BJ (cell line): ENCODE data around the gene SPTBN5. TPM values are rescaled to one million over a fixed set of nuclear protein-coding genes. Genes with fewer than 3 reads are reported as not detected.

ENCODE experiments used
- CTCF ChIA-PET: fragments of 350-600 bp; formaldehyde crosslinking; extraction: SDS; loops from one replicate; lab custom pipeline; 2021; ENCODE audit warnings: antibody characterized with exemption, inconsistent platforms; lab: Yijun Ruan, JAX
- POLR2A ChIA-PET: fragments of 300-600 bp; sonication (Branson Sonifier 250); formaldehyde crosslinking; extraction: SDS; loops from one replicate; lab custom pipeline; 2021; ENCODE audit warnings: antibody characterized with exemption; lab: Charles Lee
- DNase-seq: peaks from one replicate; pipeline ENCODE4 v3.0.0-alpha.2; 2011; ENCODE audit warnings: low read depth
- H3K27me3 ChIP-seq: 2 replicates; pipeline ENCODE4 v1.6.0; 2011; ENCODE audit warnings: low read length; ENCODE audit not compliant: control insufficient read depth, insufficient read depth
- H3K36me3 ChIP-seq: 2 replicates; pipeline ENCODE4 v1.5.1; 2011; ENCODE audit warnings: low read length; ENCODE audit not compliant: control insufficient read depth, insufficient read depth
- H3K4me3 ChIP-seq: 2 replicates; pipeline ENCODE4 v1.5.1; 2011; ENCODE audit warnings: low read depth, mild to moderate bottlenecking, control low read depth, low read length
- polyA plus RNA-seq: library from polyadenylated mRNA; depleted of rRNA; stranded (reverse); fragments of >200 nt; gene quantifications from 2 replicates; pipeline ENCODE4 v1.2.3, GENCODE V29; 2011
- TF ChIP-seq, protein P1 (sequence below): IDR thresholded peaks from 2 replicates; pipeline ENCODE4 v1.5.1; 2011; ENCODE audit warnings: low read depth, mild to moderate bottlenecking, control low read depth, inconsistent platforms, low read length, moderate library complexity; ENCODE audit not compliant: insufficient read depth

SPTBN5 gene
- polyA plus RNA-seq, 1 experiment, result 0.04 TPM

GRCh38 chr15:41866872-41867579, 26.8 kb downstream of the SPTBN5 start:
- ChIA-PET CTCF (no interaction called here), POLR2A (interaction anchor here (0.6 kb wide), 1 partner anchor 14 kb away, joined by 9 read pairs; no protein-coding TSS in a partner anchor)

DNA sequence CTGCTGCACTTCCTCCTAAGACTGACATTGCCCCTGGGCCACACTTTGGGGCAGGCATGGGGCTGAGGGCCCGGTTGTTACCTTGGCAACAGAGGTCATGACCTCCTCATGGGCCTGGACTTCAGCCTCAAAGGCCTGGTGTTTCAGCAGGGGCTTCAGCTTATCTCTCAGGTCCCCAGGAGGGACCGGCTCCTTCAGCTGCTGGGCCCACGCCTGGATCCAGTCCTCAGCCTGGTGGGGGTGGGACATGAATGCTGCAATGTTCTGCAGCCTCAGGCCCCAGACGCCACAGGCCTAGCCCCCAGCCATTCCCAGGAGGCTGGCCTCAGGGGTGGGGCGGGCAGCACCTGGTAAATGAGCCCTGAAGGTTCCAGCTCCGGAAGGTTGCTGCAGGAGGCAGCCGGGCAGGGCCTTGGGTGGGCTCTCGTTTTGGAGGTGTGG, 27.6 kb downstream of the SPTBN5 start:
- ChIA-PET POLR2A (no interaction called here), CTCF (no interaction called here)
- Histone ChIP-seq H3K27me3 (peaks cover 15% of the 10 kb centered on the region), H3K4me3 (no peak overlapping the region), H3K36me3 (no peaks in the 10 kb centered on the region)
- DNase-seq, result no peak
- TF ChIP-seq, protein P1, sequence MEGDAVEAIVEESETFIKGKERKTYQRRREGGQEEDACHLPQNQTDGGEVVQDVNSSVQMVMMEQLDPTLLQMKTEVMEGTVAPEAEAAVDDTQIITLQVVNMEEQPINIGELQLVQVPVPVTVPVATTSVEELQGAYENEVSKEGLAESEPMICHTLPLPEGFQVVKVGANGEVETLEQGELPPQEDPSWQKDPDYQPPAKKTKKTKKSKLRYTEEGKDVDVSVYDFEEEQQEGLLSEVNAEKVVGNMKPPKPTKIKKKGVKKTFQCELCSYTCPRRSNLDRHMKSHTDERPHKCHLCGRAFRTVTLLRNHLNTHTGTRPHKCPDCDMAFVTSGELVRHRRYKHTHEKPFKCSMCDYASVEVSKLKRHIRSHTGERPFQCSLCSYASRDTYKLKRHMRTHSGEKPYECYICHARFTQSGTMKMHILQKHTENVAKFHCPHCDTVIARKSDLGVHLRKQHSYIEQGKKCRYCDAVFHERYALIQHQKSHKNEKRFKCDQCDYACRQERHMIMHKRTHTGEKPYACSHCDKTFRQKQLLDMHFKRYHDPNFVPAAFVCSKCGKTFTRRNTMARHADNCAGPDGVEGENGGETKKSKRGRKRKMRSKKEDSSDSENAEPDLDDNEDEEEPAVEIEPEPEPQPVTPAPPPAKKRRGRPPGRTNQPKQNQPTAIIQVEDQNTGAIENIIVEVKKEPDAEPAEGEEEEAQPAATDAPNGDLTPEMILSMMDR, result no peak

More at GRCh38 chr15:41866872-41867579, 26.8 kb downstream of the SPTBN5 start:
- Histone ChIP-seq H3K36me3 (no peaks in the 10 kb centered on the region), H3K27me3 (peaks cover 15% of the 10 kb centered on the region), H3K4me3 (no peak overlapping the region)
- no peak for DNase-seq
- TF ChIP-seq, protein P1, result no peak

DNA sequence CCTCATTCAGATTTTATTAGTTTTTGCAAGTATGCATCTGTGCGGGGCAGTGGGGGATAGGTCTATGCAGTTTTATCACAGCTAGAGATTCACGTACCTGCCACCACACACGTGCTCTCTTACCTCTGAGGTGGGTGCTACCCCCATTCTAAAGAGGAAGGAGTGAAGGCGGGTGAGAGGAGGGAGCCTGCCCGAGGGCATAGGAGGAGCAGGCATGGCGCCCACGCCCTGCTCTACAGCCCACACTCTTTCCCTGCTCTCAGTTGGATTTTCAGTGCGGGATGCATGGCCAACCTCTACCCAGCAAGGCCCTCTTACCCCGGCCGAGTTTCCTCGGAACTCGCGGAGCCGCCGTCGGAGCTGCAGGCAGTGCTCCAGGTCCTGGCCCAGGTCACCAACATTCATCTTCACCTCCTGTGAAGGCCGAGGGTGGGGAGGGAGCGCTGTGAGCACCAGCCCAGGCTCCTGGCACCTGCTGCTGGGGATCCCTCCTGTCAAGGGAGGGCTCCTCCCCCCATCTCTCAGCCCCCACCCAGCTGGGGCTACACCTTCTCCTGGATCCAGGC, 28.3 kb downstream of the SPTBN5 start:
- Histone ChIP-seq H3K27me3 (peaks cover 15% of the 10 kb centered on the region), H3K36me3 (no peaks in the 10 kb centered on the region), H3K4me3 (no peak overlapping the region)
- CTCF ChIA-PET, result no interaction called here
- TF ChIP-seq, protein P1, result no peak
- DNase-seq, result no peak
- POLR2A ChIA-PET, result no interaction called here

- ChIA-PET POLR2A (no interaction called here), CTCF (interaction anchor here (0.7 kb wide), 1 partner anchor 44 kb away, joined by 3 read pairs; no protein-coding TSS in a partner anchor)
- Histone ChIP-seq H3K4me3 (no peak overlapping the region), H3K36me3 (no peaks in the 10 kb centered on the region), H3K27me3 (peaks cover 13% of the 10 kb centered on the region)
- TF ChIP-seq, protein P1, result no peak
- no peak for DNase-seq
Observed at GRCh38 chr15:41862515-41863116, 31.2 kb downstream of the SPTBN5 start.

DNA sequence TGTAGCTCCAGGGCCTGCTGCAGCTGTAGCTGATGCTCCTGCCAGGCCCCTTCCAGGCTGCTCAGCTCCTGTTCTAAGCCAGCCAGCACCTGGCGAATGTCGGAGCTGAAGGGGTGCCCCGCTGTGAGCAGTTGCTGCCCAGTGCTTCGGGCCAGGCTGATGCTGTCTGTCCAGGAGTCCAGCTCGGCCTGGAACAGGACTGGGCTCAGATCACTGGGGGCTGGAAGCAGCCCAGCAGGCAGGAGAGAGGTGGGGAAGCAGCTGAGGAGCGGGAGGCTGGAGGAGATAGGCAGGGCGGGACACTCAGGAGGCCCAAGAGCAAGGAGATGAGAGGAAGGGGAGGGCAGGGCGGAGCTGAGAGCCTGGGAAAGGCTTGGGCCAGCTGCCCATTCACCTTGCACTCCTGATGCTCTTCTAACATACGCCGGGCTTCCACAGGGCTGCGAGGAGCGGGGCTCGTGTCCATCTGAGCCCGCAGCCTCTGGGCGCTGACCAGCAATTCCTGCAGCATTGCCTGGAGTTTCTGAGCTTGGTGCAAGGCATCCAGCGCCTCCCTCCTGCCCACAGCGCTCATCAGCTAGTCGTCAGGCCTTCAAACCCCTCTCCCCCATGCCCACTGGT, 32.0 kb downstream of the SPTBN5 start:
- peaks cover 12% of the 10 kb centered on the region for H3K27me3 ChIP-seq
- no peak for DNase-seq
- ChIA-PET POLR2A (no interaction called here), CTCF (interaction anchor here (0.6 to 1.5 kb wide), 3 partner anchors 15 to 305 kb away, joined by 3 read pairs; no protein-coding TSS in a partner anchor)
- H3K4me3 ChIP-seq, result no peak overlapping the region
- TF ChIP-seq, protein P1, result no peak
- H3K36me3 ChIP-seq, result no peaks in the 10 kb centered on the region
